HTERT RPE-1 (cell line): ENCODE measurements around the gene PRKG2.

Experiments used
- in situ Hi-C: fragments of 300-500 bp; cut with MboI; formaldehyde crosslinking; loops from 4 replicates; pipeline ENCODE4 v1.14.3; 2020; ENCODE audit warnings: low sequenced_read_pairs

PRKG2 gene

DNA sequence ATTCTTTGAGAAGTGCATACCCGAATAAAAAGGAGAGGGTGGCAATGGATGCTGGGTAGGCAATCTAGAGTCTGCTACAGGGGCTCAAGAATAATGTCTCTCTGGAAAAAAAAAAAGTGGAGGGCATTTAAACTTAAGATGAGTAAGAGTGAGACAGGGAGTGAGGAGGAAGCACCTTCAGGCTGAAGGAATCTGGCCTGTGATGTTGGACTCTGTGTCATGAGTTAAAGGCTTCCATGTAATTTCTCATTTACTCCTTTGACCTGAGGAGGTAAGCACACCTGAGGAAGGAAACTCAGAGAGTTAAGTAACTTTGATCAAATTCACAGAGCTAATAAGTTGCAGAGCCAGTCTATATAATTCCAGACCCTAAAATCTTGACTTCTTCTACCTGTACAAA lies 3.2 kb upstream of the PRKG2 start:
- in situ Hi-C loops: no loop called here

GRCh38 chr4:81217779-81218178 lies 2.8 kb upstream of the PRKG2 start:
- in situ Hi-C loops: no loop called here

- in situ Hi-C loops: no loop called here
These were observed 909 bp upstream of the PRKG2 start for GRCh38 chr4:81215931-81216330.

DNA sequence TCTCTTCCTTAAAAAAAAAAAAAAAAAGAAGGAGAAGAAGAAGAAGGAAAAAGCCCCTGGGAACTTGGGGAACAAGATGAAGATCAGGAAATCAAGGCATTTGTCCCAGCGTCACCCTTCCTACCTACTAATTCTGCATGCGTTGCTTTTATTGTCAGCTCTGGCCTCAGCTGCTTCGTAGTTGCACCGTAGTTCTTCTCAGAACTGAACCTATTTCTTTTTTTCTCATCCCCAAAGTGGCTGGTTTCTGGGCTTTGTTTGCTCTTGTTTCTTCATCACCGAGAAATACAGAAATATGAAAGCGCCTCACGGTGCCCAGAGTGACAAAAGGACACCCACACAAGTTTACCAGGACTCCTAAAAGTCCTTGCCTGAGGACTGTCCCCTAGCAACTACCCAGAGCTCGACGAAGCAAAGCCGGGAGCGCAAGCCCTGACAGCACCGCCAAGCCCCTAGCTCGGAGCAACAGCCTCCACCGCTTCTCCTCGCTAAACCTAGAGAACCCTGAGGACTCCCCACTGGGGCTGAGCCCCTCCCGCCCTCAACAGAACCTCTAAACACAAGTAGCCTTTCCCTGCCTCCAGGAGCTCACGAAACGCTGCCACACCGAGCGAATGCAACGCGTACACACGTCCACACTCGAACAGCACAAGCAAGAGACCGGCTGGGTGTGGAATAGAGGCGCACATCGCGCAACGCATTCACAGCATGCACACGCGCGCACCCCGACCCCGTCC lies 710 bp downstream of the PRKG2 start:
- in situ Hi-C loops: no loop called here

- in situ Hi-C loops: no loop called here
These were observed 1.4 kb downstream of the PRKG2 start for GRCh38 chr4:81213671-81214070.

DNA sequence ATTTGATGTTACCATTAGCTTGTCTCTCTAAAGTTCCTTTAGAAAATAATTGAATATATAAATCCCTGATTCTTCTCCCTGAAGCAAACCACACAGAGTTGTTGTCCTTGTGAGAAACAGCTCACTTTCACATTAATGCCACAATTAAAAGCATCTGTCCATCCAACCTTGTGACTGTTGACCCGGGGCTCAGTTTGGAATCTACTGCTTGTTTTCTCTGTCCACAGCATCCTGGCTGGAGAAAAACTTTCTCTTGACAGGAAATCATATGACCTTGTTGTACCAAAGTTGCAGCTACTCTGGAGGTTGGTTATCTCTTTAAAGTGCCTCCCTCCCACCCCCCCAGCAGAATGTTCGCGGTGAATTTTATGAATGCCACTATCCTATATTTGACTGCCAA lies 3.1 kb downstream of the PRKG2 start:
- in situ Hi-C loops: no loop called here

- in situ Hi-C loops: no loop called here
These were observed 7.2 kb downstream of the PRKG2 start for GRCh38 chr4:81207828-81208227.

DNA sequence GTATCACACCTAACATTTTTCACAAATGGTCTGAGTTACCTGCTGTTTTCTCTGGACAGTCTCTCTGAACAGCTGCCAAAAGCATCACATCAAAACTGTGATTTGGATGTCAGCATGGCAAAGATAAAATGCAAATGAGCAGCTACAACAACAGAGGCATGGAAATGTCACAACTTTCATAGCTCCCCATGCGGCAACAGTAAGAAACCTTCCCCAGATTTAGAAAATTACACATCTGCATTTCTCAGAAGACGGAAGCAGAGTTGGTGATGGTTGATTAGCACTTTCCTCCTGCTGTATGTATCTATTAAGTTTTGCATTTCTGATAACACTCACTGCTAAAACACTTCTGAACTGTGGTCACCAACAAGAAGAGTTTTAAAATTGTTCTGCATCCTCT lies 9.7 kb downstream of the PRKG2 start:
- in situ Hi-C loops: no loop called here

DNA sequence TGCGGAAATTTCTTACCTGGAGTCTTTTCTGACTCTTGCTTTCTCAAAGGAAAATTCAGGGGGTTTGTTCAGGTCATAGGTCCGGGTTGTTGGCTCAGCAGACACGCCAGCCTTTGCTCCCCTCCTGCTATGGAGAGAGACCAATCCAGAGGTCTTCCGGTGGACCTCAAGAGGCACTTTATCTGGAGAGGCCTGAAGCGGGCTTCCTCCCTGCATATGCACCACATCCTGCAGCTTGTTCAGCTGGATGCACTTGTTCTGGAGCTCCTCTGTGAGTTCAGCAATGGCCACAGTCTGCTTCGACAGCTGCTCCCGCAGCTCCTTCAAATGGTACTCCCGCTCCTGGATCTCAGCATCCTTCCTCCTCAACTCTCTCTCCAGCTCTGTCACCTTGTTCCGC lies 10.5 kb downstream of the PRKG2 start:
- in situ Hi-C loops: no loop called here

- in situ Hi-C loops: no loop called here
These were observed 15.2 kb downstream of the PRKG2 start for GRCh38 chr4:81199831-81200230.

DNA sequence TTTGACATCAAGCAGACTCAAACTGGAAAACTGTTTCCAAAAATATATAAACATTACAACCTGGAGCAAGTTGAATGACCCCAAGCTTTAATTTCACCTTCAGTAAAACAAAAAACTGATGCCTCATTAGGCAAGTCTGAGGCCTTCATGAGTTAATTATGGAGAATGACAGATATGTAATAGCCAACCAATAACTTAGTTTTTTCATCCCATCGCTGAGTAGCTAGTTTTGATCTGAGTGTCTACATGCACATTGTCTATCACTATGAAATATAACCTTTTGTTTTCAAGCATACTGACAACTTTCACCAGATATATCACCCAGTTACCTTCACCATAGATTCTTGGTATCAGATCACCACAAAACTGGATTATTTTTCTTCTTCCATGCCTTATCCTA lies 16.4 kb downstream of the PRKG2 start:
- in situ Hi-C loops: no loop called here

GRCh38 chr4:81197864-81198524 lies 17.0 kb downstream of the PRKG2 start:
- in situ Hi-C loops: no loop called here

GRCh38 chr4:81196126-81196650 lies 18.8 kb downstream of the PRKG2 start:
- in situ Hi-C loops: no loop called here

DNA sequence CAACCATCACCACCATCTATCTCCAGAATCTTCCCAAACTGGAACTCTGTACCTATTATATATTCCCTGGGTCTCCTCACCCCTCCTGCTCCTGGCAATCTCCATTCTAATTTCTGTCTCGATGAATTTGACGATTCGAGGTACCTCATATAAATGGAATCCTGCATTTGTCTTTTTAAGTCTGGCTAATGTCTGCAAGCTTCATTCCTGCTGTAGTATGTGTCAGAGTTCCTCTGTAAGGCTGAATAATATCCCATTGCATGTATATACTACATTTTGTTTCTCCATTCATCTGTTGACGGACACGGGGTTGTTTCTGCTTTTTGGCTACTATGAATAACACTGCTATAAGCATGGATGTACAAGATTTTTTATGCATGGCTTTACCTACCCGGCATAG lies 19.5 kb downstream of the PRKG2 start:
- in situ Hi-C loops: no loop called here

GRCh38 chr4:81194286-81194685 lies 20.7 kb downstream of the PRKG2 start:
- in situ Hi-C loops: no loop called here

DNA sequence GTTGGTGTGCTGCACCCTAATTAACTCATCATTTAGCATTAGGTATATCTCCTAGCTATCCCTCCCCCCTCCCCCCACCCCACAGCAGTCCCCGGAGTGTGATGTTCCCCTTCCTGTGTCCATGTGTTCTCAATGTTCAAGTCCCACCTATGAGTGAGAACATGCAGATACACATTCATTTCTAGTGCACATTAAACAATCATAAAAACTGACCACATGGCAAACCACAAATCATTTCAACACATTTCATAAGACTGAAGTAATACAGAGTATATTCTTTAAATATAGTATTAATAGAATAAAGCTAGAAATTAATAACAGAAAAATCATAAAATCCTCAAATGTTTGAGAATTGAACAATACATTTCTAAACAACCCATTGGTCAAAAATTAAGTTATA lies 34.1 kb downstream of the PRKG2 start:
- in situ Hi-C loops: no loop called here

- in situ Hi-C loops: no loop called here
These were observed 35.7 kb downstream of the PRKG2 start for GRCh38 chr4:81179326-81179725.

DNA sequence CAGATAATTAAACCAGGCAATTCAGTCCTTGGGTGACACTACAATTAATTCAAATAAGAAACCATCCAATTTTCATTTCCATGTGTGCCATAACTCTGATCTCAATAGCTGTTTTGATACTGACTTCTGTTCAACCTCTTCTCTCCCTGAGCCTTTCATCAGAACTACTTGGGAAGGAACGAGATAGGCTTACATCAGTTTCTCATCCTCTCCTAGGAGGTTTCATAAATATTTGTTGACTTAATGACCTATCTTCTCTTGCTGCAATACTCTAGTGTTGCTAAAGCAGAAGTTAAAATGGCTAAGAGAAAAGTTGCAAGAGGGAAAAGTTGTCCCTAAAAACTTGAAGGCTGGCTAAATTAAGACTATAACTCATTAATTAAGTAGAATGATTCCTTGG lies 41.8 kb downstream of the PRKG2 start:
- in situ Hi-C loops: no loop called here

- in situ Hi-C loops: no loop called here
These were observed 48.4 kb downstream of the PRKG2 start for GRCh38 chr4:81166458-81167160.

GRCh38 chr4:81165861-81166430 lies 49.1 kb downstream of the PRKG2 start:
- in situ Hi-C loops: no loop called here

- in situ Hi-C loops: no loop called here
These were observed 50.2 kb downstream of the PRKG2 start for GRCh38 chr4:81164623-81165416.
